ENCODE data around the gene MAML2.

MAML2 gene

DNA sequence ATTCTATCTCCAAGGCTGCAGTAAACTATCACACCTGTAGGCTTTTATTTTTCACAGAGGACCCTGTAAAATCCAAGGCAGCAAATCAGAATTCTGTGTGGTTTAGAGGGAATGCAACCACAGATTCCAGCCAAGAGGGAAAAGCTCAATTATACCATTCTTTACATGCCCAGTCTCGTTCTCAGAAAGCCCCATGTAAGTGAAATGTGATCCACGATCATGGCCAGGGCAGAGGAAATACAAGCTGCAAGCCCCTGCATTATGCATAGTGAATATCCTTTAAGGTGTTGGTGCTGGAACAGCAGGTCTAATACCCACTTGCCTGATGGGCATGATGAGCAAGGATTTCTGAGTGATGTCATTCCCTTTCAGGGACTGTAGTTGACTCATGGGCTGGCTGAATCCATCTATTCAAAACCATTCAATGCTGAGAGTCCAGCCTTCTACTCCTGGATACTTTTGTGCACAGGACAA is 220.4 kb downstream of the MAML2 start:
- FAIRE-seq (no peak), DNase-seq (ENCODE audit: insufficient read length) (no peak)
- no peak for TF ChIP-seq TAF1 (IDR thresholded peaks at IDR 0.05; ENCODE audit: borderline replicate concordance, low read depth, low read length)
- no peak for TF ChIP-seq POLR2A (IDR thresholded peaks at IDR 0.05; ENCODE audit: low read depth, low read length)
- TF ChIP-seq POLR2AphosphoS5 (IDR thresholded peaks at IDR 0.05; ENCODE audit: low read depth, low read length) = no peak

DNA sequence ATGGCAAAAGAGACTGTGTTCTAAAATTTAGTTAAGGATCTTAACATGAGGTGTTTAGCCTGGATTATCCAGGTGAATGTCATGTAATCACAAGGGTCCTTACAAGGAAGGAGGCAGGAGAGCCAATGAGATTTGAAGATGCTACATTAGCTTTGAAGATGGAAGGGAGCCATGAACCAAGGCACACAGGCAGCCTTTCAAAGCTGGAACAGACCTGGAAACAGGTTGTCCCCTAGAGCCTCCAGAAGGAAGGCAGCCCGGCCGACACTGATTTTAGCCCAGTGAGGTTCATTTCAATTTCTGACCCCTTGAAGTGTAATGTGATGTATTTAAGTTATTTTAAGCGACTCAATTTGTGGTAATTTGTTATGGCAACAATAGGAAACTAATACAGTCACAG is 223.8 kb downstream of the MAML2 start:
- FAIRE-seq = no peak

DNA sequence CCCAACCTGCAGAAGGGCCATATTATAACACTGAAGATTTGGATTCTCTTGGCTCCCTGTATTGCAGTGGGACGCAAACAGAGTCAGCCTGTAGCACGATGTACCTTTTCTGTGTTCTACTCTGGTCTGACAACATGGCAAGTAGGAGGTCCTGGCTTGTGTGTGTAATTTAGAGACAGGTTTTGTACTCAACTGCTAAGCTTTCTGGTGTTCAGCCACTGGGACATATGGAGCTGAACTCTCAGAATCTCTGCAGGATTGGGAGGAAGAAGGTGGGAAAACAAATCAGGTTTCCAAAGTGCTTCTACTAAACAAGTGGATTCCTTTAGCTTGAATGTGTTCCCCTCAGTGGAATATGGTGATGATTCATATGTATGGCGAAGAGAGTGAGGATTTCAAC is 226.6 kb downstream of the MAML2 start:
- peak; percentile 65 for FAIRE-seq
- TF ChIP-seq POLR2AphosphoS5 (IDR thresholded peaks at IDR 0.05; ENCODE audit: low read depth, low read length) (no peak), POLR2A (IDR thresholded peaks at IDR 0.05; ENCODE audit: low read depth, low read length) (no peak), TAF1 (IDR thresholded peaks at IDR 0.05; ENCODE audit: borderline replicate concordance, low read depth, low read length) (no peak)
- DNase-seq (ENCODE audit: insufficient read length) = no peak

More for the DNA sequence above, 223.8 kb downstream of the MAML2 start:
- TF ChIP-seq POLR2A (IDR thresholded peaks at IDR 0.05; ENCODE audit: low read depth, low read length) (no peak), TAF1 (IDR thresholded peaks at IDR 0.05; ENCODE audit: borderline replicate concordance, low read depth, low read length) (no peak), POLR2AphosphoS5 (IDR thresholded peaks at IDR 0.05; ENCODE audit: low read depth, low read length) (no peak)
- no peak for DNase-seq (ENCODE audit: insufficient read length)

DNA sequence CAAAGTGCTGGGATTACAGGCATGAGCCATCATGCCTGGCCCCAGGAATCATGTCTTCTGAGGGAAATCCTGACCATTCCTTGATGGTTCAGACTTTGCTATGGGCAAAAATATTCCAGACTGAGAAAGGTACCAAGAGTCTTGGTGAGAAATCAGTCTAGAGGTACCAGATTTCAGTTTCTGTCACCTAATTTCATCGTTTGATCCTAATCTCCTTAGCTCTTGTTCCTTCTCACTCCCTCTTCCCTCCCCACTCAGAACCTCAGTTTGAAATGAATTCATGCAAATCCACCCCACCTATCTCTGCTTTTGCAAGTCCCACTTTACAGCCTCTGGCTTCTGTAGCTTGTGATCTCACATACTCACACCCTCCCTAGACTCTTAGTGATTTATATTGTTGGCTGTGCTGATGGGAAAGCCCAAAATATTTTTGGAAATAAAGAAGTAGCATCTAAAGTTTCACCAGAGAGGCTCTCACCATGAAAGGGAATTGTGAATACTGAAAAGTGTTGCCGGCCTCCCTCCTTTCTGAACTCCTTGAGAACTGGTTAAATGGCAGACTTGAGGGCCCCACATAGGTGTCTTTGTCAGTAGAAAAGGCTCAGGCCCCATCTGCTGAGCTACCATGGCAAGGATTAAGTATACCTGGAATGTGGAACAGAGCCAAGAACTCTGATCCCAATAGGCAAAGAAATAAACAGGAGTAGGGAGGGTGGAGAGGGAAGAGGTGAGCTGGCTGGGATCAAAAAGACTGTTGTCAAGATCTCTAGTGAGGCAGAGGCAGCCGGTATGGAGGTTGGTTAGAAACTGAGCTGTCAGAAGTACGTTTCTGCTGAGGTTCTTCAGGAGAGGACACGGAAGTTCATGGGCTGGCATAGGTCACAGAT is 228.6 kb downstream of the MAML2 start:
- DNase-seq (ENCODE audit: insufficient read length) = no peak
- no peak for TF ChIP-seq POLR2A (IDR thresholded peaks at IDR 0.05; ENCODE audit: low read depth, low read length)
- no peak for TF ChIP-seq POLR2AphosphoS5 (IDR thresholded peaks at IDR 0.05; ENCODE audit: low read depth, low read length)
- TF ChIP-seq TAF1 (IDR thresholded peaks at IDR 0.05; ENCODE audit: borderline replicate concordance, low read depth, low read length) = no peak
- no peak for FAIRE-seq

DNA sequence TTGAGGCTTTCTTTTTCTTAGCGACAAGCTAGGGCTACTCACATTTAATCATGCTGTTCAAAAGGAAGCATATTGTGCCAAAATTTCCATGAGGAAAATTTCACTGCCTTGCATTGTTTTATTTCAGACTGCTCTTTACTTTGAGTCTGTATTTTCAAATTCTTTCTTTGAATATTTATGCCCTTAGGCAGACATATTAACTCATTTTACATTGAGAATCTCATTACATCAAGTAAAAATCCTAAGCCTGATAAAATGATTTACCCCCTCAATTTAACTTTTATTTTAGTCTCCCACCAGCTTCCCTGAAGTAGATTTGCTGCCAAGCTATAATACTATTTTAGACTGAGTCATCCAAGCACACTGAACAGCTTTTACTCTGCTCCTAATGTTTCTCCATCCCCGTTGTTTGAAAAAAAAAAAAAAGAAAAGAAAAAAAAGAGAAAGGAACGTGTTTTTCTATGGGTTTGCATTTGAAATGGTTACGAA is 229.8 kb downstream of the MAML2 start:
- FAIRE-seq (no peak), DNase-seq (ENCODE audit: insufficient read length) (no peak)
- no peak for TF ChIP-seq POLR2A (IDR thresholded peaks at IDR 0.05; ENCODE audit: low read depth, low read length)
- TF ChIP-seq TAF1 (IDR thresholded peaks at IDR 0.05; ENCODE audit: borderline replicate concordance, low read depth, low read length) = no peak
- TF ChIP-seq POLR2AphosphoS5 (IDR thresholded peaks at IDR 0.05; ENCODE audit: low read depth, low read length) = no peak

DNA sequence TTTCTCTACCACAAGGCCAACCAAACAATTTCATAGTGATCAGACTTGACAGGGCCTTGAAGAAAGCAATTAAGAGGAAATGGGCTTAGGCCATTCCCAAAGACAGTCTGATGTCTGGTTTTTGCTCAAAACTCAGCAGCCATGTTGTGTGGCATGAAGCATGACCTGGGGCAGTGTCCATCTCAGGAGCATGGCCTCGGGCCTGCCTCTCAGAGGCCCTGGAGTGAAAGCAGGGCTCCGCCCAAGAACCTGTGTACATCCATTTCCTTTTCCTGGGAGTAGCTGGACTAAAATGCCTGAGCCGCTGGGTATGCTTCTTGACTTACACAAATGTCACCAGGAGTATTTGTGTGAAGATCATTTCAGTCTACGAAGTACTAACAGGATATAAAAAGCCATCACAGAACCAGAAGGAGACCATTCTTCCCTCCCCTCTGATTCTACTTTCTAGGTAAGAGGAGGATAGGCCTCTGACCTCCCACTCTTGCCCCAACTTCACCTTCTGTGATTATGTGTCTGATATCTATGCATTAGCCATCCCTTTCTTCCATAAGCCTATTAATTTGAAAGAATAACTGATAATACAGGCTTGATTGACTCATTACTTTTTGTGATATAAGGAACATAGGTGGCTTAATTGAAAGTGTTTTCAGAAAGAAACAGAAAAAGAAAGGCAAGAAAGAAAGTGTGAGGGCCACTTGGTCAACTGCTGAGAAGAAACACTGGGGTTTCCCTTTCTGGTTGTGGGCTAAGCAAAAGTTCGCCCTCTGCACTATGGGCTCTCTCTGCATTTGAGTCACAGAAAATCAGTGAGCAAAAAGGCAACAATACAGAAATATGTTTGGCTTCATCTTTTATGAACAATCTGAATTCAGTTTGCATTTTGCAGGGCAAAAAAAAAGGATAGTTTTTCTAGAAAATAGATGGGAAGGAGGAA is 230.5 kb downstream of the MAML2 start:
- FAIRE-seq (peak; percentile 91), DNase-seq (ENCODE audit: insufficient read length) (peak; percentile 20)
- no peak for TF ChIP-seq POLR2A (IDR thresholded peaks at IDR 0.05; ENCODE audit: low read depth, low read length)
- no peak for TF ChIP-seq POLR2AphosphoS5 (IDR thresholded peaks at IDR 0.05; ENCODE audit: low read depth, low read length)
- TF ChIP-seq TAF1 (IDR thresholded peaks at IDR 0.05; ENCODE audit: borderline replicate concordance, low read depth, low read length) = no peak

DNA sequence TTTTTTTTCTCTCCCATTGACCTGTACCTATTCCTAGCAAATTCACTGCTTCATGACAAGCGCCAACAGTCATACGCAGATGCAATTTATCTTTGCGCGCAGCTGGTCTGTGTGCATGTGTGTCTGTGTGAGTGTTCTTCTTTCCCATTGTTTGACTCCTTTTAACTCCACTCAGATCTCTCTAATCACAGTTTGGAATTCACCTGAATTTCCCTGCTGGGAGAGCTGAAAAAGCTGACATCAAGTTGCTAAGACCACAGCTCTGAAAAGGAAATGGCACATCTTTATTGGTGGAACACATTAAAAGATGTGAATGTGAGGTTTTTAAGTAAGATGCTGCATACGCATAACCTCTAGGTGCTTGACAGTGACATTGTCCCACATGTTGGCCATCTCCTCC is 231.7 kb downstream of the MAML2 start:
- FAIRE-seq = peak; percentile 5
- no peak for DNase-seq (ENCODE audit: insufficient read length)
- TF ChIP-seq POLR2AphosphoS5 (IDR thresholded peaks at IDR 0.05; ENCODE audit: low read depth, low read length) (no peak), TAF1 (IDR thresholded peaks at IDR 0.05; ENCODE audit: borderline replicate concordance, low read depth, low read length) (no peak), POLR2A (IDR thresholded peaks at IDR 0.05; ENCODE audit: low read depth, low read length) (no peak)

DNA sequence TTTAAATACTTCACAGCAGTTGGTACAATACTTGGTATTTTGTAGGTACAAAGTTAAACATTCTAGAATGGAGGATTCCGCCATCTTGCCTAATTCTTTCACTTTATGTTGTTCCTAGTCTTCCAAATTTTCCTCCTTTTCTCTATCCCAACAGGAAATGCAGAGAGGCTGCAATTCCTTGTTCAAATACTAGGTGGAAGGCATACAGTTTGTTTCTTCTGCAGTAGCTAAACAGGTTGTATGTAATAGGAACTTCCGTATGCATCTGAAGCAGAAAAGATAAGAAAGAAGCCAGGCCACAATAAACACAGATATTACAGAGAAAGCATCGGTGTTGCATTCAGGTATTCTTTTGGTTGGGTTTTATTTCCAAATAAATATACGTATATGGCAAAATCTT is 232.7 kb downstream of the MAML2 start:
- FAIRE-seq (no peak), DNase-seq (ENCODE audit: insufficient read length) (no peak)
- TF ChIP-seq POLR2A (IDR thresholded peaks at IDR 0.05; ENCODE audit: low read depth, low read length) (no peak), TAF1 (IDR thresholded peaks at IDR 0.05; ENCODE audit: borderline replicate concordance, low read depth, low read length) (no peak), POLR2AphosphoS5 (IDR thresholded peaks at IDR 0.05; ENCODE audit: low read depth, low read length) (no peak)

DNA sequence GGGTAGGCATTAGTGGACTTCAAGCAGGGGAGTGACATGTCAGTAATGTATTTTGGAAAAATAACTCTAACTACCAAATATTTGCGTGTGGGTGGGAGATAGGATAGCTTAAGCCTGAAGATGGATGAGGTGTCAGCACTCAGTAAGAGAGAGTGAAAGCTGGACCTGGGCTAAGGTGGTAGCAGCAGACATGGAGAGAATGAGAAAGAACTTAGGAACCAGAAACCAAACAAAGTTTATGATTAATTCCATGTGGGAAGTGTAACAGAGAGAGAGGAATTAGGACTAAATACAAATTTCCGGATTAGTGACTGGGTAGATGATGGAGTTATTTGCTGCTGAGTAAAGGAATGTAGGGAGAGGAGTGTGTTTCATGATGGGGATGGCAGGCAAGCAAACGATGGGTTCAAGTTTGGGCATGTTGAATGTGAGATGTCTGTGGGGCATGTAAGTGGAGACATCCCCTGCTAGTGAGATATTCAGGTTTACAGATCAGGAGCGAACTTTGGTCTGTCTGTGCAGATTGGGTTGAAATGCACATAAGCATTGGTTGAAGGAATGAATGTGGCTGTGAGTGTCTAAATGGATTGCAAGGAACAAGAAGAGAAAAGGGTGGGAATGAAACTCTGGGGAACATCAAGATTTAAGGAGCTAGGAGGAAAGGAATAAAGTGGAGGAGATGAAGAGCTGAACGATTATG is 233.5 kb downstream of the MAML2 start:
- FAIRE-seq = no peak
- no peak for TF ChIP-seq TAF1 (IDR thresholded peaks at IDR 0.05; ENCODE audit: borderline replicate concordance, low read depth, low read length)
- TF ChIP-seq POLR2AphosphoS5 (IDR thresholded peaks at IDR 0.05; ENCODE audit: low read depth, low read length) = no peak
- no peak for TF ChIP-seq POLR2A (IDR thresholded peaks at IDR 0.05; ENCODE audit: low read depth, low read length)
- no peak for DNase-seq (ENCODE audit: insufficient read length)

DNA sequence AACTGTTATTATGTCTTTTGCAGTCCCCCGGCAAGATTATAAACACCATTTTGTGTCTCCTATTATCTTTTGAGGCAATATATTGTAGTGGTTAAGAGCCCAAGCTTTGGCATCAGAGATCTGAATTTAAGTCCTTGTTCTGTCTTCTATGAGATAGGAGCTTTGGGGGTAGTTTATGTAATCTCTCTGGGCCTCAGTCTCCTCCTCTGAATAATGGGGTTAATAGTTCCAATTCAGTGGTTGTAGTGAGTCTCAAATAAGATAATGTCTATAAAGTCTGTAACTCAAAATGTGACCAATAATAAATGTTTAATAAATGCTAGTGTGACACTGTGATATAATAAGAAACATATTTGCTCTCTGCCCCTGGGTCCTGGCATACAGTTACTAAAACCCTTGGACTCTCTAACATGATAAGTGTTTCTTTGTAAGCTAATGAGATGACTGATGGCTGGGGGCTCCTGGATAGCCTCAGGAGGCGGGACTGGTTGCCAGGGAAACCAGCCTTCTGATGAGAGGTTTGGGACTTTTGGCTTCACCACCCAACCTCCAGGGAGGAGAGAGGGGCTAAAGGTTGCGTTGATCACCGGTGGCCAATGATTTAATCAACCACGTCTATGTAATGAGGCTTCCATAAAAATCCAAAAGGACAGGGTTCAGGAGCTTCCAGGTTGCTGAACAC is 235.7 kb downstream of the MAML2 start:
- DNase-seq (ENCODE audit: insufficient read length) (no peak), FAIRE-seq (no peak)
- TF ChIP-seq POLR2A (IDR thresholded peaks at IDR 0.05; ENCODE audit: low read depth, low read length) (no peak), POLR2AphosphoS5 (IDR thresholded peaks at IDR 0.05; ENCODE audit: low read depth, low read length) (no peak), TAF1 (IDR thresholded peaks at IDR 0.05; ENCODE audit: borderline replicate concordance, low read depth, low read length) (no peak)

Measured in GM12892 (cell line).